Prostate gland (tissue), 2 donors: ENCODE results near the gene DSTYK.

ENCODE experiments used
- CTCF ChIP-seq, 4 experiments: fragments of 200-600 bp in 2 of 4; fragments of 450-650 bp in 2 of 4; sonication (generic) in 2 of 4; IDR thresholded peaks; 1 replicate in 3 of 4; 2 replicates in 1 of 4; pipeline ENCODE4 v1.5.1; 2016 to 2019; ENCODE audit warnings: antibody characterized with exemption in 4 of 4, mild to moderate bottlenecking in 2 of 4, moderate library complexity in 2 of 4
- POLR2A ChIP-seq: fragments of 450-650 bp; IDR thresholded peaks from one replicate; pipeline ENCODE4 v1.6.1; 2016; ENCODE audit warnings: antibody characterized with exemption, mild to moderate bottlenecking
- POLR2AphosphoS5 ChIP-seq: sonication (generic); formaldehyde crosslinking; IDR thresholded peaks from one replicate; pipeline ENCODE4 v1.6.1; 2017; ENCODE audit warnings: antibody characterized with exemption

GRCh38 chr1:205247130-205247921 is 35.8 kb upstream of the DSTYK start:
- TF ChIP-seq CTCF (IDR thresholded peaks at IDR 0.05) (no peak), POLR2A (no peak), POLR2AphosphoS5 (no peak)
